GM20431 (cell line): ENCODE results near the gene MFN2.

Experiments used
- in situ Hi-C: fragments of 300-500 bp; cut with MseI, MboI; formaldehyde crosslinking; loops from one replicate; pipeline ENCODE4 v1.15.0; 2020; ENCODE audit warnings: low sequenced_read_pairs; ENCODE audit not compliant: unreplicated experiment

Gene MFN2

DNA sequence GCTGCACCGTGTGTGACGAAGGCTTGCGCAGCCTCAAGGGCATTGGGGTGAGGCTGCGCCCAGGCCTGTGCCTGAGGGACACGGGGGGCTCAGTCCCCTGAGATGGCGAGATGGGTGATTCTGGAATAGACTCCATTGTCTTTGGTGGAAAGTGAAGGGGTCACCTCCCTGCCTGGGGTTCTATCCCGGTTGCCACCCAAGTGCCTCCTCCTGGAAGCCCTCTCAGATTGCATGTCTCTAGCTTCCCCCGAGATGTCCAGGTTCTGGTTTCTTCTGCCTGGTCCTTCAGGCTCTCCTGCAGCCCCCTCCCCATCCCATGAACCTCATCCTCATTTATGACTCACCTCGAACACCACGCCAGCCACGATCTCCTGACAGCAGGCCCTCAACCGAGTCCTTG lies 22.3 kb upstream of the MFN2 start:
- in situ Hi-C loops: no loop called here

DNA sequence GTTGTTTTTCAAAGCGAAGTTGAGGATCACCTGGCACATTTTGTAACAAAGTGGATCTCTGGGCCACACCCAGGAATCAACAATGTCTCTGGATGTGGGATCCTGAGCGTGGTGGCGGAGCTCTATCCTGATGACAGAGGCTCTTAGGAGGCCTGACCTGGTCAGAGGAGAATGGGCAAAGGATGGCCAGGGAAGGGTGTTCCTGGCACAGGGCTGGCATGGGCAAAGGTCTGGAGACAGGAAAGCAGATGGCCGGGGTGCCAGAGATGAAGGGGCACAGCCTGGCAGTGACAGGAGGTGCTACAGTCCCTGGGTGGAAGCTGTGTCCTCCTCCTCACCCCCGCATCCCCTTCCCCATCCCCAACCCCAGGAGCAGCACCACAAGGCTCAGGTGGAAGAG lies 20.0 kb upstream of the MFN2 start:
- in situ Hi-C loops: no loop called here

DNA sequence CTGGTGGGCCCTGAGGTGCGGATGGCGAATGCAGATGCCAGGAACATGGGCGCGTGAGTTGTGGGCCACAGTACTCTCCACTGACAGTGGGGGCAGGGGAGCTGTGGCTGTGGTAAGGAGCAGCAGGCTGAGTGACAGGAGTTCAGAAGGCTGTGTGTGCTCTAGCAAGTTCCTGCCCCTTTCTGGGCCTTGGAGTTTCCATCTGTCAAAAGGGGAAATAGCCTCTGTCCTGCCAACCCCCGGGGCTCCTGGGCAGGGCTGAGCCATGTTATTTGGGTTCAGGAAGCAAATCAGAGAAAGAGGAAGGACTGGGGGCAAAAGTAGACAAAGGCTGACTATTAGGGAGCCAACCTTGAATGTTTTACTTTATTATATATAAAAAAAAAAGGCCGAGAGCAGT lies 19.5 kb upstream of the MFN2 start:
- in situ Hi-C loops: no loop called here

DNA sequence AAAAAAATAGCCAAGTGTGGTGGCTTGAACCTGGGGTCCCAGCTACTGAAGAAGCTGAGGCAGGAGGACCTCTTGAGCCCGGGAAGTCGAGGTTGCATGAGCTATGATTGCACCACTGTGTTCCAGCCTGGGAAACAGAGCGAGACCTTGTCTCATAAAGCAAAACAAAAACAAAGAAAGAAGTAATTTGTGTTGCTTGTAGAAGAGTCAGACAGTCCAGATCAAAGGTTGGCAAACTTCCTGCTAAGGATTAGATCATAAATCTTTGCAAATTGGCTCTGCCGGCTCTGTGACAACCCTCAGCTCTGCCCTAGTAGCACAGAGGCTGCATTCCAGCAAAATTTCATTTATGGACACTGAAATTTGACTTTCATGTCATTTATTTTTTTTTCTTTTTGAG lies 19.0 kb upstream of the MFN2 start:
- in situ Hi-C loops: no loop called here

DNA sequence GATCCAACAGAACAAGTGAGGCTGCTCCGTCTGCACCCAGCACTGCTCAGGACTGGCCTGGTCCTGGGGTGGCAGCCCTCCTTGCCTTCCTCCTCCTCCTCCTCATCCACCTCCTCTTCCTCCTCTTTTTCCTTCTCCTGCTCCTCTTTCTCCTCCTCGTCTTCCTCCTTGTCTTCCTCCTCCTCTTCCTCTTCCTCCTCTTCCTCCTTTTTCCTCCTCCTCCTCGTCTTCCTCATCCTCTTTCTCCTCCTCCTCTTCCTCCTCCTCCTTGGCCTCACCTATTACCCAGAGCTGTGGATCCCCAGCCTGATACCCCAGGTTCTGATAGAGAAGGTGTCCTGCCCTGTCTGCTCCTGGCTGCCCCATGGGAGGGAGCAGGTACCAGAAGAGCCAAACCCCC lies 16.6 kb upstream of the MFN2 start:
- in situ Hi-C loops: no loop called here

DNA sequence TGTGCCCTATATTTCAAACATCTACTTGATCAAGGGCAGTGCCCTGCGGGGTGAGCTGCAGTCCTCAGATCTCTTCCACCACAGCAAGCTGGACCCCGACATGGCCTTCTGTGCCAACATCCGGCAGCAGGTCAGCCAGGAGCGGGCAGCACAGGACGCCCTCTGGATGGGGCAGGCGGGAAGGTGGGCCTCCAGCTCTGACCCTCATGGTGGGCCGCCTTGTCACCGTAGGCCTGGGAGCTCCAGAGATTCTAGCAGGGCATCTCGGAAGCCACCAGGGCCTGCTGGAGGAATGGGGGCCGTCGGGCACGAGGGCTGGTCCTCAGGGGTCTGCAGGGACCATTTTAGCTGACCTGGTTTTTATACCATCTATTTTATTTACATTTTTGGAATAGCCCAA lies 15.6 kb upstream of the MFN2 start:
- in situ Hi-C loops: no loop called here

DNA sequence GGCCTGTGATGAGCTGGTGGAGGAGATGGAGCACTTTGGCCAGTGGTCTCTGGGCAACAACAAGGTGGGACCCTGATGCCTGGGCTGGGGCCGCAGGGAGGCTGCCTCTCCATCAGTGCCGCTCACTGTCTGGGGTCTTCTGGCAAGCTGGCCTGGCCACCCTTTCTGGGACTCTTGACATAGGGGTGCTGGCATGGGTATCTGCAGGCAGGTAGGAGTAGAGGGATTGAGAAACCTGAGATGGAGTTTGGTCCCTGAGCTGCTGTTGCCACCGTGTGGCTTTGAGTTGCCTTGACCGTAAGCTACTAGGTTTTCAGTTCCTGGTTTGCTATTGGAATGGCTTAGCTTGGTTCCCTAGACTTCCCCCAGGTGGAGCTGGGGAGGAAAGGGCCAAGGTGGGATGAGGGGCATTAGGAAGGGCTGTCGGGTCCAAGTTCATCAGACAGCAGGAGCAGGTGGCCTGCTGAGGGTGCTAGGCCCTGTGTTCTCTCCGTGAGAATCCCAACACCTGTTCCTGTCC lies 13.2 kb upstream of the MFN2 start:
- in situ Hi-C loops: no loop called here

DNA sequence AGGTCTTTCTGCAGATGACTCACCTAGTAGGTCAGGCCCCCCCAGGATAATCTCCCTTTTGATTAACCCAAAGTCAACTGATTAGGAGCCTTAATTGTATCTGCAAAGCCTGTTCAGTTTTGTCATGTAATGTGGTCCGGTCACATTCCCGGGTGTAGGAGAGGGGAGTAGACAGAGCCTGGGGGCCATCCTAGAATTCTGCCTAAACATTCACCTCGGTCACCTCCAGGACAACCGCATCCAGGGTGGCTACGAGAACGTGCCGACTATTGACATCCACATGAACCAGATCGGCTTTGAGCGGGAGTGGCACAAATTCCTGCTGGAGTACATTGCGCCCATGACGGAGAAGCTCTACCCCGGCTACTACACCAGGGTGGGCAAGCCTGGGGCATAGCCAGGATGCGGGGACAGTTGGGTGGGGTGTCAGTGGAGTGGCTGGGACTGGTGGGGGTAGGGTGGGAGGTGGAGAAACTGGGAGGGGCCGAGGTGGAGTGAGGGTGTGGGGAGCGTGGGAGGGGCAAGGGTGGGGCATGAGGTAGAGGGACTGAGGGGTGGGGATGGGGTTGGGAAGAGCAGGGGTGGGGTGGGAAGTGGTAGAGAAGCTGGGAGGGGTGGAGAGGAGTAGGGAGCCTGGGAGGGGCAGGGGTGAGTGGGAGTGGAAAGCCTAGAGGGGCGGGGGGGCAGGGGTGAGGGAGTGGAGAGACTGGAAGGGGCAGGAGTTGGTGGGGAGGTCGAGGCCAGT lies 9.6 kb upstream of the MFN2 start:
- in situ Hi-C loops: no loop called here

DNA sequence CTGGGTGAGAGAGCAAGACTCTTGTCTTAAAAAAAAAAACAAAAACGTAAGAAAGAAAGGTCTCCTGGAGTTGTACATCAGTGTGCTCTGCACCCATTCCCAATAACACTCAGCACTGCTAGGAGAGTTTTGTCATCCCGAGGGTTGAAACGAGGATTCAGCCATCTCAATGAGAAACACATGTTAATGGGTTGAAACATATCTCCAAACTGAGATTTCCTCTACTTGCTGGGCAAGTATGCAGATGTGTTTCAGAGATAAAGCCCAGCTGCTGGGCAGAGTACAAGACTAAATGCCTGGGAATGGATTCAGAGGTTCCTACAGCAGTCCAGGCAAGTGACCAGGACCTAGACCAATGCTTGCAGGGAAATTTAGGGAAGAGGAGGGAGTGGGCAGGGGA lies 2.6 kb upstream of the MFN2 start:
- in situ Hi-C loops: no loop called here

DNA sequence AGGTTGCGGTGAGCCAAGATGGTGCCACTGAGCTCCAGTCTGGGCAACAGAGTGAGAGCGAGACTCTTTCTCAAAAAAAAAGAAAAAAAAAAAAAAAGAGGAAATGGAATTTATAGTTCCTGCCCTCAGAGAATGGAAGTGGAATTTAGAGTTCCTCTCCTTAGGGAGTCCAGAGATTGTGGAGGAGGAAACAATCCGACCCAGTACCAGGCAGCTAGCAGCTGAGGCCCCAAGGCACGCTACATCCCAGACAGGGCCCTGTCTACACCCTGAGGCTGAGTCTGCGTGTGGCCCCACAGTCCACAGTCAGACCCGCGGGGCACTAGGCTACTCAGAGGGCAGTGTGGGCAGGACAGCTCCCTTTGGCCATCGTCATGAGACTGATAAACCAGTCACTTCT lies 1.9 kb upstream of the MFN2 start:
- in situ Hi-C loops: no loop called here

DNA sequence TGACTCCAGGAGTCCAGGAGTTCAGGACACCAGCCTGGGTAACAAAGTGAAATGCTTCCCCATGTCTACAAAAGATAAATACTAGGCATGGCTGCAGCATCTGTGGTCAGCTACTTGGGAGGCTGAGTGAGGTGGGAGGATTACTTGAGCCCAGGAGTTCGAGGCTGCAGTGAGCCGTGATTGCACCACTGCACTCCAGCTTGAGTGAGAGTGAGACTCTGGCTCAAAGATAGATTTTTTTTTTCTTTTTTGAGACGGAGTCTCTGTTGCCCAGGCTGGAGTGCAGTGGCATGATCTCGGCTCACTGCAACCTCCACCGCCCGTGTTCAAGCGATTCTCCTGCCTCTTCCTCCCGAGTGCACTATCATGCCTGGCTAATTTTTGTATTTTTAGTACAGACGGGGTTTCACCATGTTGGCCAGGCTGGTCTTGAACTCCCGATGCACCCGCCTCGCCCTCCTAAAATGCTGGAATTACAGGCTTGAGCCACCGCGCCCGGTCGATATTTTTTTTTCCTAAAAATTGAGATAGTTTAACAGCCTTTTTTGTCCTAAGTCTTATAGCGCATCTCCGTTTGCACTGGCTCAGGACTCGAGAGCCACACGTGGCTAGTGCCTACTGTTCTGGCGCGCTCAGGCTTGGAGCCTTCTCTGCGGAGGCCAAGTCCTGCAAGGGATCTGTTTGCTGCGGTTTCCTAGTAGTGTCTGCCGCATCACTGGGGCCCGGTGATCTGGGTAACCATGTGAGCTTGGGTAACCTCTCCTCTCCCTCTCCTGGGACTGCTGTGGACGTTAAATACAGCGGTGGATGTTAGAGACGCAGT lies 1.0 kb upstream of the MFN2 start:
- in situ Hi-C loops: no loop called here

DNA sequence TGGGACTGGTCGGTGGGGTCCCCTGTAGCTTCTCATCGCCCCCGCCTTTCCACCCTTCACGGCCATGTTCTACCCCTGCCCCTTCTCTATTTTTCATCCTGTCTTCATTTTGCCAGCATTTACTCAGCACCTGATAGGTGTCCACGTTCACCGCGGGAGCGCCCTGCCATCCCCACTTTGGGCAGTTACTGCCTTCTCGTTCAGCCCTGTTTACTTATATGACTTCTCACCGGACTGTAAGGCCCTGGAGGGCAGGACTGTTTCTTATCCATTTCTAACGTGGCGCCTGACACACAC lies 380 bp downstream of the MFN2 start:
- in situ Hi-C loops: no loop called here

DNA sequence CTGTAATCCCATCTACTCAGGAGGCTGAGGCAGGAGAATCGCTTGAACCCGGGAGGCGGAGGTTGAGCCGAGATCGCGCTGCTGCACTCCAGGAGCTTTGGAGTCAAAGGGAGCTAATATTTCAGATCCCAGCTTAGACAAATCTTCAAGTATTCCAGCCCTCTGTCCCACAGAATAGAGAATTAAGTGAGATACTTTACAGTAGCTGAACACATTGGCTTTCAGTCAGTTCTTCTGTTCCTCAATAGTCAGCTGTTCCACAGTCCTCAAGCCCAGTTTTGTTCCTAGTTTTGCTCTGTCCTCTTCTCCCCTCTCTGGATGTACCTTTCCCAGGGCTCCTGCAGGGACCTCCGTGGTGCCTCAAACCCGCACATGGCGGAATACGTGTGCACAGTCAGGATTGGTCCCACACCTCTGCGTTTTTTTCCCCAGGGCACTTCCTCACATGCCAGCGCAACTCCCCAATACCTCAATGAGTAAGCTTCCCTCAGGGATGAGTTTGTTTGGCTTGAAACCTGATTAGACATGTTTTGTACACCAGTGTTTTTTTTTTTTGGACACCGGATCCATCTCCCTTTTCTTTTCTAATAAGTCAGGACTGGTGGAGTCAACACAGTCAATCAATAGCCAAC lies 1.2 kb downstream of the MFN2 start:
- in situ Hi-C loops: no loop called here

DNA sequence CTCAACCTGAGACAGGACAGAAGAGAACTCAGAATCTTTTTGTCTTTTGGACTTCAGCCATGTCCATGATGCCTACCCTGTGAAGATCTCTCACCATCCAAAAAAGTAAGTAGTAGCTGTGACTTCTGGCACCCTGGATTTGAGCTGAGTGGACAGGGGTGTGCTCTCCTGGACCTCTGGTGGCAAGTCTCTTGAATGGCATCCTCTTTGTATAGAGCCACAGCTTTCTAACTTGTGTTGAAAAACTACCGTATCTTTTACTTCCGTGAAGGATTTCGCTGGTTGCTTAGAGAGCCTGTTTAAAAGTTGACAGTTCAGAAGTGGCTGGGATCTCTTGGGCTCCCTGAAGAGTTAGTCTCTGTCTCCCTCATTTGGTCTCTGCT lies 1.8 kb downstream of the MFN2 start:
- in situ Hi-C loops: no loop called here

DNA sequence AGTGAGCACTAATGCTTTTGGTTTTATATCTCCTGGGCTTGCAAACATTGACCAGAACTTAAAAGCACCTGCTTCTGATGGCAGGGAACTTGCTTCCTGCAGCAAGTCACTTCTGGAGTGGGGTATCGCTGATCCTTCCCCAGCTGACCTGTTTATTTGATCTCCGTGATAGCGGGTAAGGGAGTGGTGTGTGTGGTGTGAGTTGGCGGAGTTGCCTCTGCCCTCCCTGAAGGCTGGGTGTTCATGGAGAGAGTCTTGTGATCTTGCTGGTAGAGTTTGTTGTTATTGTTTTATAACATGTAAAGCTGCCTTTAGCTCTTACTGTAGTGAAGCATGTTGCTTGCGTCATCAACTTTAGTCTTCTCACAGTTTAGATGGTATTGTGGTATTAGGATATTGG lies 3.9 kb downstream of the MFN2 start:
- in situ Hi-C loops: no loop called here

DNA sequence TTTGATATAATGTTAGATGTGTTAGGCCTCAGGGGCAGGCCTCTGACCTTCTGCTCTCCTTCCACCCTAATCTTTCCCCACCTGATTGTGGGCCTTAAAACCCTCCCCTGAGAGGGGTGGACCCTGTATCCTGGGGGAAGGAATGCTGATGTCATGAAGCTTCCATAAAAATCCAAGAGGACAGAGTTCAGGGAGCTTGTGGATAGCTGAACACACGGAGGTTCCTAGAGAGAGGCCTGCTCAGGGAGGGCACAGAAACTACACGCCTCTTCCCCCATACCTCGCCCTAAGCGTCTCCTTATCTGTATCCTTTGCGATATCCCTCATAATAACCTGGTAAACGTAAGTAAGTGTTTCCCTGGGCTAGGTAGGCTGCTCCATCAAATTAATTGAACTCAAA lies 4.3 kb downstream of the MFN2 start:
- in situ Hi-C loops: no loop called here

DNA sequence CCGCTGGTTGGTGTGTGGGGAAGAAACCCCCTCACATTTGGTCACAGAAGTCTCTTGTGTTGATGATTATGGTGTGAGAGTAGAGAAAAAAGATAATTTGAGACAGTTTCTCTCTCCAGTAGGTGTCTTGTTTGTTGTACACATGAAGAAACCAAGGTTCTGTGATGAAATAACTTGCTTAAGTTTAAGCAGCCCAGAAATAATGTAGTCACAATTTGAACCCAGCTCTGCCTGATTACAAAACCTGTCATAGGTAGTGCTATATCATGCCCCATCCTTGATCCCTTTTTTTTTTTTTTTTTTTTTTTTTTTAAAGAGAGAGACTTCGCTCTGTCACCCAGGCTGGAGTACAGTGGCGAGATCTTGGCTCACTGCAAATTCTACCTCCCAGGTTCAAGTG lies 4.9 kb downstream of the MFN2 start:
- in situ Hi-C loops: no loop called here

DNA sequence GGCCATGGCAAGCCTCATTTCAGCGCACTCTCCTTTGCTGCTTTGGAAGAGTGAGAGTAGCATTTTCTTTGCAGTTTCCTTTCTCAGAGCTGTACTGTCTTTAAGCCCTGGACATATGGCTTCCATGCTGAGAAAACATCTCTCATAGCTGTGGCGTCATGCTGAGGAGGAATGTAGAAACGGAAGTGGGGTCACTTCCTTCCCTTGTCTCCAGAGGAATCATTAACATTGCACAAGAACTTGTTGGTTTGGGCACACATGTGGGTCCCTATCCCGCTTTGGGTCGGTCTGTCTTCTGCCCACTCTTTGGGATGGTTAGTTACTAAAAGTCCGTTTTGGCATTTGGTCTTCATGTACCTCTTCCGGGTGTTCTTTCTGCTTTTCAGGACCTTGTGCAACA lies 5.6 kb downstream of the MFN2 start:
- in situ Hi-C loops: no loop called here

DNA sequence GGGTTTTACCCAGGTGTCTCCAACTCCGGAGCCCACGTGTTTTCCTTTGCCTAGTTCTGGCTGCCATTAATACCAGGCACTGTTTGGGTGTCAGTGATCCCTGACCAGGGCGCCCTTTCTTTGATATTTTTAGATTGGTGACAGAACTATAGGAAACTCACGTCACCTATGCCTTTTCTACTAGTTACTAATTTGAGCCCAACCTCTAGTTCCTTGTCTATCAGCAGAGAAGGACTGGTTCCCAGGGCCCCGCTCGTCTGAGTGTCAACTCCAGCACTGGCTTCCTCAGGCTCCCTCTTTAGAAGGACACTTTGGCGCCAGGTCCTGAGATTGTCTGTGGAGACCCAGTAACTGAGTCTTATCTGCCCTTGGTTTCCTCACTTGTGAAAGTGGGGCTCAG lies 9.4 kb downstream of the MFN2 start:
- in situ Hi-C loops: no loop called here

DNA sequence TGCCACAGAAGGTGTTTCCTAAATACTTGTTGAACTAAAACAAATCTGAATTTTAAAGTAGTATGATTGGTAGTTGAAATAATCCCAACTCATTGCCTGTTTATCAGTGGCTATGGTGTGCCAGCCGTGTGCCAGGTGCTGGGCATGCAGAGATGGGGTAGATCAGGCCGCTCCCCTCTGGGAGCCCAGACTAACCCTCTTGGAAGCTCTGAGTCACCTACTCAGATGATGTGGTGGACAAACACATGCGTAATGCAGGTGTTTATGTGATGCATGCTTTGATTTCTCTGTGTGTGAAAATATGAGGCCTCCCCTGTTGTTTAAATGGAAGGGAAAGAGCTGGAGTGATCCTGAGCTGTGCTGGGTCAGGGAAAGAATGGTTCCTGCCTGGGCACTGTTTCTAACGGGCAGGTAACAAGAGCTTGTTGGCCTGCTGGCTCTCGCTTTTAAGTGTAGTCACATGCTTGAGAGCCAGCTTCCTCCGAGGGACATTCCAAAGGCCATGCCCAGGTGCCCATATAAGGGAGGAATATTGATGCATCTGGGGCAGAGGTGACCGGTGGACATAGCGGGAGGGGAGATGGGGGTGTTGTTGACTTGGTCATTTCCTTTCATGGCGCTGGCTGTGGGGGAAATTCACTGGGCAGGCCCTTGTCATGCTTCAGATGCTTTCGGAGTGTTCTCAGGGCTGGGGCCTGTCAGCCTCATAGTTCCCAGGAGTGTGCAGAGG lies 10.2 kb downstream of the MFN2 start:
- in situ Hi-C loops: no loop called here
